ENCODE measurements around the gene LDLRAD3.

Gene LDLRAD3

DNA sequence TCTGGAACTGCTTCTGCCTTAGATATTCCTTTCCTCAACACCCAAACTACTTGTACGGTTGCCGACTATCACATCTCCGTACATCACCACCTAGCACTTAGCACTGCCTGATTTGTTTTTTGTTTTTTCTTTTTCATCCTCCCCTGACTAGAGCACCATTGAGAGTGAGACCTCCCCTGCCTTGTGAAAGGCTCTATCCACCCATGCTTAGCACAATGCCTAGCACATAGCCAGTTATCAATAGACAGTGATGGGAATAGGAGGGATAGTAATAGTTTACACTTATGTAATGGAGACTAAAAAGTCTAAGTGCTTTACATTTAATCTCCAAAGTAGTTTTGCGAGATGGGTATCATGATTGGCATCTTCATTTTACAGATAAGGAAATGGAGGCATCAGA lies 115.8 kb downstream of the LDLRAD3 start:
- no peaks in the 10 kb centered on the region; the same call in 1 of the 2 replicates for H3K9me3 ChIP-seq (ENCODE audit: insufficient read depth, low read depth, low read length)
- no peaks in the 10 kb centered on the region for H4K20me1 ChIP-seq (ENCODE audit: insufficient read depth, low read length, poor library complexity, severe bottlenecking)
- no peaks in the 10 kb centered on the region for H3K4me1 ChIP-seq (ENCODE audit: insufficient read depth, low read length, poor library complexity, severe bottlenecking)
- no peak overlapping the region for H3K9ac ChIP-seq (ENCODE audit: low read depth, low read length, poor library complexity, severe bottlenecking)
- H3K9me2 ChIP-seq (replicated peaks; ENCODE audit: low read depth, low read length), result no peaks in the 10 kb centered on the region
- H3K4me2 ChIP-seq (ENCODE audit: low read depth, low read length, poor library complexity, severe bottlenecking), result no peak overlapping the region
- H2AFZ ChIP-seq (ENCODE audit: low read length), result no peak overlapping the region
- TF ChIP-seq, protein P1, sequence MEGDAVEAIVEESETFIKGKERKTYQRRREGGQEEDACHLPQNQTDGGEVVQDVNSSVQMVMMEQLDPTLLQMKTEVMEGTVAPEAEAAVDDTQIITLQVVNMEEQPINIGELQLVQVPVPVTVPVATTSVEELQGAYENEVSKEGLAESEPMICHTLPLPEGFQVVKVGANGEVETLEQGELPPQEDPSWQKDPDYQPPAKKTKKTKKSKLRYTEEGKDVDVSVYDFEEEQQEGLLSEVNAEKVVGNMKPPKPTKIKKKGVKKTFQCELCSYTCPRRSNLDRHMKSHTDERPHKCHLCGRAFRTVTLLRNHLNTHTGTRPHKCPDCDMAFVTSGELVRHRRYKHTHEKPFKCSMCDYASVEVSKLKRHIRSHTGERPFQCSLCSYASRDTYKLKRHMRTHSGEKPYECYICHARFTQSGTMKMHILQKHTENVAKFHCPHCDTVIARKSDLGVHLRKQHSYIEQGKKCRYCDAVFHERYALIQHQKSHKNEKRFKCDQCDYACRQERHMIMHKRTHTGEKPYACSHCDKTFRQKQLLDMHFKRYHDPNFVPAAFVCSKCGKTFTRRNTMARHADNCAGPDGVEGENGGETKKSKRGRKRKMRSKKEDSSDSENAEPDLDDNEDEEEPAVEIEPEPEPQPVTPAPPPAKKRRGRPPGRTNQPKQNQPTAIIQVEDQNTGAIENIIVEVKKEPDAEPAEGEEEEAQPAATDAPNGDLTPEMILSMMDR (conservative IDR thresholded peaks at IDR 0.05; ENCODE audit: low read length), result no peak
- no peak for TF ChIP-seq EZH2phosphoT487 (IDR thresholded peaks at IDR 0.05; ENCODE audit: borderline replicate concordance)
- no peaks in the 10 kb centered on the region for H3K79me2 ChIP-seq (ENCODE audit: insufficient read depth, low read length)
- H3F3A ChIP-seq (ENCODE audit: low read depth), result no peaks in the 10 kb centered on the region
- H3K36me3 ChIP-seq (ENCODE audit: insufficient read depth, low read length), result no peaks in the 10 kb centered on the region
- no peaks in the 10 kb centered on the region for H3K27me3 ChIP-seq (ENCODE audit: insufficient read depth, low read length, poor library complexity, severe bottlenecking)
- H3K4me3 ChIP-seq (ENCODE audit: low read length, poor library complexity, severe bottlenecking), result no peak overlapping the region

DNA sequence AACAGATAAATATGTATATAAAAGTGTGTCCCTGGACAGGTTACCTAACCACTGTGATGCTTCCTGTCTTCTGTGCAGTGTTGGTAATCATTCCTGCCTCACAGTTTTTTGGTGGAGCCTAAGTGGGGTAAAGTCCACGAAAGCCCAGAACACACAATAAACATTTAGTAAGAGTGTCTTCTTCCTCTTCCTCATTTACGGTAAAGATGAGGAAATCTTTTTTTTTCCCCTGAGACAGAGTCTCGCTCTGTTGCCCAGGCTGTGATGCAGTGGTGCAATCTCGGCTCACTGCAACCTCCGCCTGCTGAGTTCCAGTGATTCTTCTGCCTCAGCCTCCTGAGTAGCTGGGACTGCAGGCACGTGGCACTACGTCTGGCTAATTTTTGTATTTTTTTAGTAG lies 117.1 kb downstream of the LDLRAD3 start:
- Histone ChIP-seq H3F3A (ENCODE audit: low read depth) (no peaks in the 10 kb centered on the region), H3K4me2 (ENCODE audit: low read depth, low read length, poor library complexity, severe bottlenecking) (no peak overlapping the region), H3K4me1 (ENCODE audit: insufficient read depth, low read length, poor library complexity, severe bottlenecking) (no peaks in the 10 kb centered on the region), H3K9ac (ENCODE audit: low read depth, low read length, poor library complexity, severe bottlenecking) (no peak overlapping the region), H3K9me2 (replicated peaks; ENCODE audit: low read depth, low read length) (no peaks in the 10 kb centered on the region), H3K4me3 (ENCODE audit: low read length, poor library complexity, severe bottlenecking) (no peak overlapping the region), H2AFZ (ENCODE audit: low read length) (no peak overlapping the region), H3K36me3 (ENCODE audit: insufficient read depth, low read length) (no peaks in the 10 kb centered on the region), H3K27me3 (ENCODE audit: insufficient read depth, low read length, poor library complexity, severe bottlenecking) (no peaks in the 10 kb centered on the region), H3K9me3 (ENCODE audit: insufficient read depth, low read depth, low read length) (no peaks in the 10 kb centered on the region; the same call in 1 of the 2 replicates), H3K79me2 (ENCODE audit: insufficient read depth, low read length) (no peaks in the 10 kb centered on the region), H4K20me1 (ENCODE audit: insufficient read depth, low read length, poor library complexity, severe bottlenecking) (no peaks in the 10 kb centered on the region)
- TF ChIP-seq, protein P1 (conservative IDR thresholded peaks at IDR 0.05; ENCODE audit: low read length), result no peak
- no peak for TF ChIP-seq EZH2phosphoT487 (IDR thresholded peaks at IDR 0.05; ENCODE audit: borderline replicate concordance)

DNA sequence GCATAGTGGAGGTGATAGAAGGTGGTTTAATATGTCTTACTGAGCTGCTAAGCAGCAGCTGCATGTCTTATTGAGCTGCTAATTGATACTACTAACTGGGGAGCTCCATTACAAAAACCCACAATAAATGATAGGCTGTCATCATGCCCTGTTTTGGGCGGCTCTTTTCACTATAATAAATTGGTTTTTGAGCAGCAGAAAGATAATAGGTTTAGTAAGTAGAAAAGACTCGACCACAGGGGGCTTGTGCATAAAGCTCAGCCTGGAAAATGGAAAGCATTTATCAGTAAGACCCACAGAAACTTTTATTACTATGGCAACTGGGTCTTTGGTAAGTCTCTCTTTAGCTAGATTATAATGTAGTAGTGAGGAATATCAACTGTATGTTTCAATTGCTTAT lies 117.6 kb downstream of the LDLRAD3 start:
- Histone ChIP-seq H3K36me3 (ENCODE audit: insufficient read depth, low read length) (no peaks in the 10 kb centered on the region), H3K4me1 (ENCODE audit: insufficient read depth, low read length, poor library complexity, severe bottlenecking) (no peaks in the 10 kb centered on the region), H3K4me3 (ENCODE audit: low read length, poor library complexity, severe bottlenecking) (no peak overlapping the region), H3K9ac (ENCODE audit: low read depth, low read length, poor library complexity, severe bottlenecking) (no peak overlapping the region), H2AFZ (ENCODE audit: low read length) (no peak overlapping the region), H3K4me2 (ENCODE audit: low read depth, low read length, poor library complexity, severe bottlenecking) (no peak overlapping the region), H3K27me3 (ENCODE audit: insufficient read depth, low read length, poor library complexity, severe bottlenecking) (no peaks in the 10 kb centered on the region), H4K20me1 (ENCODE audit: insufficient read depth, low read length, poor library complexity, severe bottlenecking) (no peaks in the 10 kb centered on the region), H3K9me2 (replicated peaks; ENCODE audit: low read depth, low read length) (no peaks in the 10 kb centered on the region), H3K79me2 (ENCODE audit: insufficient read depth, low read length) (no peaks in the 10 kb centered on the region), H3K9me3 (ENCODE audit: insufficient read depth, low read depth, low read length) (no peaks in the 10 kb centered on the region; the same call in 1 of the 2 replicates), H3F3A (ENCODE audit: low read depth) (no peaks in the 10 kb centered on the region)
- no peak for TF ChIP-seq EZH2phosphoT487 (IDR thresholded peaks at IDR 0.05; ENCODE audit: borderline replicate concordance)
- TF ChIP-seq, protein P1 (conservative IDR thresholded peaks at IDR 0.05; ENCODE audit: low read length), result no peak

Data from Loucy (cell line).